ENCODE data around the gene ATCAY. TPM values are rescaled to one million over a fixed set of nuclear protein-coding genes. Genes with fewer than 3 reads are reported as not detected.

The ATCAY gene
- total RNA-seq, 1 donor, result not detected

DNA sequence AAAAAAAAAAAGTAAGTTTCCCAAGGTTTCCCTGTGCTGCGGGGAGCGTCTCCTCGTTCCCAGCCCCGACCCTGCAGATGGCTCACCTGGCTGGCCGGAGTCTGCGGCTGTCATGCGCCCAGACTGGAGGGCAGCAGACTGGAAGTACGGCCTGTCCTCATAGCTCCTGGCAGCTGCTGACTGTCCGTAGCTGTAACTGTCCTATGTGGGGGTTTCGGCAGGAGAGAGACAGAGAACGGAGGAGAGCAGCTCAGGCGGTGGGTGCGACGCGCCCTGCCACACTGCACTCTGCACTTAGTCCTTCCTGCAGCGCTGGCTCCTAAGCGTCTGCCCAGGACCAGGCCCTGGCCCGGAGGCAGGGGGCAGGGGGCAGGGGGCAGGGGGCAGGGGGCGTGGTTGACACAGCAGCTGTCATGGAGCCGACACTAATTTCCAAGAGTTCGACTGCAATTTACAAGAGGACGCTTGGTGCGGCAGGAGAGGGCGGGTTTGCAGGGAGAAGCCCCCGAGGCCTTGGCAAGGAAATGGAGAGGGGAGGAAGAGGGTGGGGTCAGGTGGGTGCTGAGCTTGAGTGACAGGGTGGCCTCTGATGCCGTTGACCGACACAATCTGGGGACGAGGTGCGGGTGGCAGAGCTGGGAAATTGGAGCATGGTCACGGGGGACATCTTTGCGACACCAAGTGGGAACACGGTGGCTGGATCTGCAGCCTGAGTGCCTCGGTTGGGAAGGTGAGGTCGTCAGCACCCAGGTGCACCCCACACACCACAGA, 46.7 kb upstream of the ATCAY start:
- peaks cover 19% of the 10 kb centered on the region for H3K27me3 ChIP-seq (ENCODE audit: insufficient read depth, low read length)
- H3K36me3 ChIP-seq (ENCODE audit: insufficient read depth, low read length), result no peaks in the 10 kb centered on the region
- no peaks in the 10 kb centered on the region for H3K4me1 ChIP-seq (ENCODE audit: insufficient read depth, low read length)
- H3K27ac ChIP-seq (ENCODE audit: low read depth, low read length), result no peak overlapping the region
- no peak overlapping the region for H2AFZ ChIP-seq (ENCODE audit: low read length)
- H4K20me1 ChIP-seq (ENCODE audit: insufficient read depth, low read length), result no peaks in the 10 kb centered on the region
- TF ChIP-seq, protein P1, sequence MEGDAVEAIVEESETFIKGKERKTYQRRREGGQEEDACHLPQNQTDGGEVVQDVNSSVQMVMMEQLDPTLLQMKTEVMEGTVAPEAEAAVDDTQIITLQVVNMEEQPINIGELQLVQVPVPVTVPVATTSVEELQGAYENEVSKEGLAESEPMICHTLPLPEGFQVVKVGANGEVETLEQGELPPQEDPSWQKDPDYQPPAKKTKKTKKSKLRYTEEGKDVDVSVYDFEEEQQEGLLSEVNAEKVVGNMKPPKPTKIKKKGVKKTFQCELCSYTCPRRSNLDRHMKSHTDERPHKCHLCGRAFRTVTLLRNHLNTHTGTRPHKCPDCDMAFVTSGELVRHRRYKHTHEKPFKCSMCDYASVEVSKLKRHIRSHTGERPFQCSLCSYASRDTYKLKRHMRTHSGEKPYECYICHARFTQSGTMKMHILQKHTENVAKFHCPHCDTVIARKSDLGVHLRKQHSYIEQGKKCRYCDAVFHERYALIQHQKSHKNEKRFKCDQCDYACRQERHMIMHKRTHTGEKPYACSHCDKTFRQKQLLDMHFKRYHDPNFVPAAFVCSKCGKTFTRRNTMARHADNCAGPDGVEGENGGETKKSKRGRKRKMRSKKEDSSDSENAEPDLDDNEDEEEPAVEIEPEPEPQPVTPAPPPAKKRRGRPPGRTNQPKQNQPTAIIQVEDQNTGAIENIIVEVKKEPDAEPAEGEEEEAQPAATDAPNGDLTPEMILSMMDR (IDR thresholded peaks at IDR 0.05; ENCODE audit: extremely low read depth, low read depth, low read length), result no peak
- H3K4me2 ChIP-seq (ENCODE audit: insufficient read depth, low read length), result no peak overlapping the region
- H3K9me3 ChIP-seq (ENCODE audit: low read depth, low read length), result no peaks in the 10 kb centered on the region
- H3K79me2 ChIP-seq (ENCODE audit: insufficient read depth, low read length), result no peaks in the 10 kb centered on the region
- no peak overlapping the region for H3K4me3 ChIP-seq (ENCODE audit: insufficient read depth, low read length)
- DNase-seq (ENCODE audit: insufficient read length, low spot score, missing footprints), result peak; percentile 73

DNA sequence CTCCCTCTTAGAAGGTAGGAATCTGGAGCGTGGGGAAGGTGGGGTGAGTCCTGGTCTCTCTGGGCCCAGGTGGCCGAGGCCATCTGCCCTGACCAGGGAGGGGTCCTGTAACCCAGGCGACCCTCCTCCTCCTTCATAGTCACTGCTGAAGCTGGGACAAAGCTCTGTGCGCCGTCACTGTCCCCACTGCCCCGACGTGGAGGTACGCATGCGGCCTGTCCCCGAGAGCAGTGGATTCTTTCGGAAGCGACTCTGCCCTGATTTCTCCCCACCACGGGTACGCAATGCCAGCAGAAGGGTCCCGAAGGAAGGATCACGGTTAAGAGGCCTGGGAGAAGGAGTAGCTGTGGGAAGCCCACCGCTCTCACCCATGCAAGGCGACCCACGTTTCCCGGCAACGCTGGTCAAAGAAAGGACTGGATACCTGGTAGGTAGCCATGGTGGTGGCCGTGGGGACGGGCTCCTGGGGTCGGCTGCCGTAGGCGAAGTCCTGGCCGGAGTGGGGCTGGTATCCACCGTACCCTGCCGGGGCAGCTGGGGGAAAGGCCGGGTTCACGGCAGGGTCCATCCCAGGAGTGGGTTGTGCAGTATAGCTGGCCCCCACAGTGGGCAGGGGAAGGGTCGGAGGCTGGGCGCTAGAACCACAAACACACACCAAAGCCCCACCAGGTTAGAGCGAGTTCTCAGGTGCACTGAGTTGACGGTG, 46.0 kb upstream of the ATCAY start:
- peaks cover 22% of the 10 kb centered on the region for H3K27me3 ChIP-seq (ENCODE audit: insufficient read depth, low read length)
- H3K9me3 ChIP-seq (ENCODE audit: low read depth, low read length), result no peaks in the 10 kb centered on the region
- H2AFZ ChIP-seq (ENCODE audit: low read length), result no peak overlapping the region
- no peaks in the 10 kb centered on the region for H3K79me2 ChIP-seq (ENCODE audit: insufficient read depth, low read length)
- no peak overlapping the region for H3K4me2 ChIP-seq (ENCODE audit: insufficient read depth, low read length)
- peak; percentile 83 for DNase-seq (ENCODE audit: insufficient read length, low spot score, missing footprints)
- no peaks in the 10 kb centered on the region for H4K20me1 ChIP-seq (ENCODE audit: insufficient read depth, low read length)
- H3K4me1 ChIP-seq (ENCODE audit: insufficient read depth, low read length), result no peaks in the 10 kb centered on the region
- no peaks in the 10 kb centered on the region for H3K36me3 ChIP-seq (ENCODE audit: insufficient read depth, low read length)
- H3K4me3 ChIP-seq (ENCODE audit: insufficient read depth, low read length), result no peak overlapping the region
- TF ChIP-seq, protein P1 (IDR thresholded peaks at IDR 0.05; ENCODE audit: extremely low read depth, low read depth, low read length), result no peak
- no peak overlapping the region for H3K27ac ChIP-seq (ENCODE audit: low read depth, low read length)

- Histone ChIP-seq H3K4me3 (ENCODE audit: insufficient read depth, low read length) (no peak overlapping the region), H3K9me3 (ENCODE audit: low read depth, low read length) (no peaks in the 10 kb centered on the region), H3K4me2 (ENCODE audit: insufficient read depth, low read length) (no peak overlapping the region), H3K36me3 (ENCODE audit: insufficient read depth, low read length) (no peaks in the 10 kb centered on the region), H3K27ac (ENCODE audit: low read depth, low read length) (no peak overlapping the region), H3K27me3 (ENCODE audit: insufficient read depth, low read length) (peaks cover 18% of the 10 kb centered on the region), H4K20me1 (ENCODE audit: insufficient read depth, low read length) (no peaks in the 10 kb centered on the region), H3K79me2 (ENCODE audit: insufficient read depth, low read length) (no peaks in the 10 kb centered on the region), H2AFZ (ENCODE audit: low read length) (no peak overlapping the region), H3K4me1 (ENCODE audit: insufficient read depth, low read length) (no peaks in the 10 kb centered on the region)
- TF ChIP-seq, protein P1 (IDR thresholded peaks at IDR 0.05; ENCODE audit: extremely low read depth, low read depth, low read length), result no peak
- peak; percentile 8 for DNase-seq (ENCODE audit: insufficient read length, low spot score, missing footprints)
Measured at GRCh38 chr19:3835055-3835435, 45.4 kb upstream of the ATCAY start.

GRCh38 chr19:3836887-3837286, 43.6 kb upstream of the ATCAY start:
- peak; percentile 3 for DNase-seq (ENCODE audit: insufficient read length, low spot score, missing footprints)
- no peaks in the 10 kb centered on the region for H3K9me3 ChIP-seq (ENCODE audit: low read depth, low read length)
- H4K20me1 ChIP-seq (ENCODE audit: insufficient read depth, low read length), result no peaks in the 10 kb centered on the region
- H3K4me1 ChIP-seq (ENCODE audit: insufficient read depth, low read length), result no peaks in the 10 kb centered on the region
- H3K4me2 ChIP-seq (ENCODE audit: insufficient read depth, low read length), result no peak overlapping the region
- H2AFZ ChIP-seq (ENCODE audit: low read length), result no peak overlapping the region
- H3K4me3 ChIP-seq (ENCODE audit: insufficient read depth, low read length), result no peak overlapping the region
- H3K27ac ChIP-seq (ENCODE audit: low read depth, low read length), result no peak overlapping the region
- TF ChIP-seq, protein P1 (IDR thresholded peaks at IDR 0.05; ENCODE audit: extremely low read depth, low read depth, low read length), result no peak
- peaks cover 14% of the 10 kb centered on the region for H3K27me3 ChIP-seq (ENCODE audit: insufficient read depth, low read length)
- H3K79me2 ChIP-seq (ENCODE audit: insufficient read depth, low read length), result no peaks in the 10 kb centered on the region
- H3K36me3 ChIP-seq (ENCODE audit: insufficient read depth, low read length), result no peaks in the 10 kb centered on the region

Measured in osteoblast (primary cell).